NT2/D1 (cell line): ENCODE data around the gene ADAM22.

Experiments used
- DNase-seq: peaks from one replicate; pipeline ENCODE4 v3.0.0-alpha.2; 2011; ENCODE audit warnings: low read depth, low spot score
- H3K27me3 ChIP-seq: 2 replicates; pipeline ENCODE4 v1.6.0; 2011; ENCODE audit warnings: mild to moderate bottlenecking; ENCODE audit not compliant: insufficient read length, insufficient read depth
- H3K36me3 ChIP-seq: 2 replicates; pipeline ENCODE4 v1.6.1; 2011; ENCODE audit warnings: mild to moderate bottlenecking, low read length, mixed read lengths; ENCODE audit not compliant: insufficient read depth, insufficient read length
- H3K4me1 ChIP-seq: 2 replicates; pipeline ENCODE4 v1.5.1; 2011; ENCODE audit not compliant: insufficient read depth, insufficient read length
- H3K4me3 ChIP-seq: 2 replicates; pipeline ENCODE4 v1.5.1; 2011; ENCODE audit warnings: low read depth; ENCODE audit not compliant: insufficient read length
- H3K9ac ChIP-seq: 2 replicates; pipeline ENCODE4 v1.6.0; 2011; ENCODE audit warnings: low read depth; ENCODE audit not compliant: insufficient read length
- H3K9me3 ChIP-seq: 2 replicates; pipeline ENCODE4 v1.5.1; 2011; ENCODE audit warnings: mild to moderate bottlenecking, low read length; ENCODE audit not compliant: insufficient read depth
- SUZ12 ChIP-seq: IDR thresholded peaks from 2 replicates; pipeline ENCODE4 v1.6.1; 2011; ENCODE audit not compliant: insufficient read length, insufficient read depth; ENCODE audit errors: extremely low read depth
- YY1 ChIP-seq: IDR thresholded peaks from 2 replicates; pipeline ENCODE4 v1.6.1; 2011; ENCODE audit not compliant: insufficient read length, insufficient read depth
- ZNF274 ChIP-seq: IDR thresholded peaks from 2 replicates; pipeline ENCODE4 v1.6.1; 2011; ENCODE audit warnings: mild to moderate bottlenecking, low read depth, low read length

Gene ADAM22

DNA sequence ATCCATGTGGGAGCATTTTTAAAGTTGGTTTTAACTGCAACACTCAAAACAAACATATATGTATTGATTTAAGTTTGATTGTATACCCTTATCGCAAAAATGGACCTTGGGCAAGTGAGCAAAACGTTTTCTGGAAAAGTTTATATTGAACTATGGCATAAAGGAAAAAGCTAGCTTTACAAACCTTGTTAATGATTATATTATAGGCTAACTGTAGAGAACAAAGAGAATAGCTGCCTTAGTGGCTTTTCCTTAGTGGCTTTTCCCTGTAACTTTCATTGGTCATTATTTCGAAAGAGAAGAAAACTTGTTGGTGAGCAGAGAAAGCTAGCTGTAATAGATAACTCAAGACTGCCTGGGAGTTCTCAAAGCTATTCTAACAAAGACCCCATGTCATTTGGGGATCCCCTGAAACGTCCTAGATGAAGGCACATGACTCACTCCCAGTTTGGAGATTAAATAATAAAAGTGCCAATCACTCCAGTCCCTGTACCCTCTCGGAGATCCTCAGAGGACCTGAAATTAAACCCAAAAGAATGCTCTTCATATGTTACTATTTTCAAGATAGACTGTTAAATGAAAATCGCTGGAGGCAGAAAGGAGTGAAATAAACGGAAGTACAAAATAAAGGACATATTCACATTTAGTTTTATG lies 193.7 kb downstream of the ADAM22 start:
- Histone ChIP-seq H3K9ac (no peak overlapping the region), H3K9me3 (no peaks in the 10 kb centered on the region)

DNA sequence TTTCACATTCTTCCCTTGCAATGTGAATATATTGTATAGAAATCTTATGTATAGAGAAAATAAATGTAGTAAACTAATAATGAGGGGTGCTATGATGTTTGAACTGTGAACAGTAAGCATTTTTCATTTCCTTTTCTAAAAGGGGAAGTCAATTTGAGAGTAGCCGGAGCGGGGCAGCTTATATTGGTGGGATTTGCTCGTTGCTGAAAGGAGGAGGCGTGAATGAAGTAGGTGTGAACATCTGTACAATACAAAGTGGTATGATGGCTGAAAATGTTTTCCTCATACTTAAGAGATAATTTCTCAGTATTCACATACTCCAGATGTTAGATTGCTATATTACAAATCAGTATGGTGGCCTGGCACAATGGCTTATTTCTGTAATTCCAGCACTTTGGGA lies 198.7 kb downstream of the ADAM22 start:
- no peak overlapping the region for H3K9ac ChIP-seq
- TF ChIP-seq SUZ12 (no peak), ZNF274 (no peak)
- H3K4me3 ChIP-seq = no peak overlapping the region
- no peaks in the 10 kb centered on the region for H3K4me1 ChIP-seq
- H3K9me3 ChIP-seq = no peaks in the 10 kb centered on the region
- H3K27me3 ChIP-seq = no peaks in the 10 kb centered on the region
- DNase-seq = no peak
- no peaks in the 10 kb centered on the region for H3K36me3 ChIP-seq

More for the DNA sequence above, 193.7 kb downstream of the ADAM22 start:
- Histone ChIP-seq H3K4me3 (no peak overlapping the region), H3K4me1 (no peaks in the 10 kb centered on the region), H3K36me3 (no peaks in the 10 kb centered on the region), H3K27me3 (no peaks in the 10 kb centered on the region)
- no peak for DNase-seq
- TF ChIP-seq SUZ12 (no peak), YY1 (no peak), ZNF274 (no peak)

GRCh38 chr7:88140947-88141346 lies 206.9 kb downstream of the ADAM22 start:
- H3K36me3 ChIP-seq = no peaks in the 10 kb centered on the region
- no peak overlapping the region for H3K9ac ChIP-seq
- H3K4me3 ChIP-seq = no peak overlapping the region
- DNase-seq = peak; percentile 15
- TF ChIP-seq YY1 (no peak), SUZ12 (no peak), ZNF274 (no peak)
- H3K9me3 ChIP-seq = no peaks in the 10 kb centered on the region
- no peaks in the 10 kb centered on the region for H3K4me1 ChIP-seq
- H3K27me3 ChIP-seq = no peaks in the 10 kb centered on the region

- H3K9ac ChIP-seq = no peak overlapping the region
- H3K27me3 ChIP-seq = no peaks in the 10 kb centered on the region
- H3K4me1 ChIP-seq = no peaks in the 10 kb centered on the region
- no peak for TF ChIP-seq ZNF274
- TF ChIP-seq YY1 = no peak
- no peak for TF ChIP-seq SUZ12
- no peak overlapping the region for H3K4me3 ChIP-seq
- no peak for DNase-seq
- H3K9me3 ChIP-seq = no peaks in the 10 kb centered on the region
- H3K36me3 ChIP-seq = no peaks in the 10 kb centered on the region
Observed at GRCh38 chr7:88141479-88141878, 207.4 kb downstream of the ADAM22 start.

DNA sequence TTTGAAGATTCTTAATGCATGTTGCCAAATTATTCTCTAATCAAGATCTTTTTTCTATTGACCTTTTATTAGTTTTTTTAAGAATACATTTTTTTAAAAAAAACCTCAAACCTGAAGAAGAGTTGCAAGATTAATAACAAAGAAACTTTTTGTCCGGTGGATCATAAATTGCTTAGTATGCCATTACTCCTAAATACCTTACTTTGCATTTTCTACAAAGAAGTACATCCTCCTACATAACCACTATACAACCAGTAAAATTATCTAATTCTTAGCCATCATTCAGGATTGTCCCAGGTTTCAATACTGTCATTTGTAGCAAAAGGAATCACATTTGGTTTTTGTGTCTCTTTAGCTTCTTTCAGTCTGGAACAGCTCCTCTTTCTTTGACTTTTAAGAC lies 207.9 kb downstream of the ADAM22 start:
- Histone ChIP-seq H3K27me3 (no peaks in the 10 kb centered on the region), H3K9me3 (no peaks in the 10 kb centered on the region), H3K36me3 (no peaks in the 10 kb centered on the region), H3K4me1 (no peaks in the 10 kb centered on the region), H3K4me3 (no peak overlapping the region), H3K9ac (no peak overlapping the region)
- TF ChIP-seq ZNF274 (no peak), SUZ12 (no peak), YY1 (no peak)
- no peak for DNase-seq

- no peaks in the 10 kb centered on the region for H3K27me3 ChIP-seq
- no peaks in the 10 kb centered on the region for H3K36me3 ChIP-seq
- H3K4me3 ChIP-seq = no peak overlapping the region
- no peak for TF ChIP-seq ZNF274
- no peak for TF ChIP-seq SUZ12
- no peak for TF ChIP-seq YY1
- H3K9ac ChIP-seq = no peak overlapping the region
- no peaks in the 10 kb centered on the region for H3K9me3 ChIP-seq
- H3K4me1 ChIP-seq = no peaks in the 10 kb centered on the region
- DNase-seq = no peak
Observed at GRCh38 chr7:88146616-88147015, 212.6 kb downstream of the ADAM22 start.

- no peak for DNase-seq
- H3K27me3 ChIP-seq = no peaks in the 10 kb centered on the region
- H3K4me3 ChIP-seq = no peak overlapping the region
- no peaks in the 10 kb centered on the region for H3K4me1 ChIP-seq
- TF ChIP-seq SUZ12 (no peak), YY1 (no peak), ZNF274 (no peak)
- H3K9ac ChIP-seq = no peak overlapping the region
- no peaks in the 10 kb centered on the region for H3K9me3 ChIP-seq
- no peaks in the 10 kb centered on the region for H3K36me3 ChIP-seq
Observed at GRCh38 chr7:88147341-88147740, 213.3 kb downstream of the ADAM22 start.

GRCh38 chr7:88147949-88148348 lies 213.9 kb downstream of the ADAM22 start:
- Histone ChIP-seq H3K4me3 (no peak overlapping the region), H3K36me3 (no peaks in the 10 kb centered on the region), H3K9ac (no peak overlapping the region), H3K27me3 (no peaks in the 10 kb centered on the region), H3K4me1 (no peaks in the 10 kb centered on the region), H3K9me3 (no peaks in the 10 kb centered on the region)
- no peak for DNase-seq
- TF ChIP-seq SUZ12 = no peak
- no peak for TF ChIP-seq ZNF274
- TF ChIP-seq YY1 = no peak
